Activated T-cell treated with anti-CD3 and anti-CD28 coated beads for 48 hours (primary cell): ENCODE measurements around the gene TMEM52B.

ENCODE experiments used
- DNase-seq: peaks from one replicate; pipeline ENCODE4 v3.0.0-alpha.2; 2020; ENCODE audit warnings: low read depth

The TMEM52B gene

DNA sequence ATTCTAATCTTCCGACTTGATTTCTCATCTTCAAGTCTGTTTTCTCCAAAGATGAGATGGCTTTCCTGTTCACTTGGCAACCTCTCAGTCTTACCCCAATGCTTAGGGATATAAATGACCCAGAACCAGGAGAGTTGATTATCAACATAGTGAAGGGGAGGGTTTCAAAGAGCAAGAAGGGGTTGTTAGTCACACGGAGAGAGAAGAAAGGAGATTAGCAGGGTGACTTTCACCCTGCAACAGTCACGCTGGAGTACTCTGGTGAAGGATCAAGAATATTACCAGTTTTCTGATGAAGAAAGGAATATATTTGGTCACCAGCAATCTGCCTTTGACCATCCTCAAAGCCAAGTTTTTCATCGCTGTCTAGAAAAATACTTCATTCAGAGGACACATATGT lies at the start of gene TMEM52B:
TSS of gene TMEM52B (plus strand) at position 212 of the 400 bp plus-strand sequence. CDS start 543 bp downstream, outside the sequence.
- no peak for DNase-seq

DNA sequence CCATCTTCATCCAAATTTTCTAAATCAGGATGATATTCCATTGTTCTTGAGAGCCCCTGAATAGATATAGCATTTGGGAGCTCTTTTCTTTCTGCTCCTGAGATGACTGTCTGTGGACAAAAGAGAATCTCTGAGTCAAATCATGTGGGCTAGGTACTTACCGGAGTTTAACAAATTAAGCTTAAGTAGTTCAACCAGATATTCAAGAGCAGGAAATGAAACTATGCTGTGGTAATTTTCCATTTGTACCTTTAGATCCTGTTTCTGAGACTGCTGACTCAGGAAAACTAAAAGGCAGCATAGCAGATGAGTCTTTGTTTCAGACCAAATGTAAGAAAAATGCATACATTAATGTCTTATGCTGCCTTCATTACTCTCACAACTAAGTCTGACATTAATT lies 48.8 kb upstream of the TMEM52B start, which contains the start of gene CLEC7A:
TSS of gene CLEC7A (minus strand) at position 158 of the 400 bp plus-strand sequence. CDS start at position 41, 117 bp downstream.
- DNase-seq, result no peak

DNA sequence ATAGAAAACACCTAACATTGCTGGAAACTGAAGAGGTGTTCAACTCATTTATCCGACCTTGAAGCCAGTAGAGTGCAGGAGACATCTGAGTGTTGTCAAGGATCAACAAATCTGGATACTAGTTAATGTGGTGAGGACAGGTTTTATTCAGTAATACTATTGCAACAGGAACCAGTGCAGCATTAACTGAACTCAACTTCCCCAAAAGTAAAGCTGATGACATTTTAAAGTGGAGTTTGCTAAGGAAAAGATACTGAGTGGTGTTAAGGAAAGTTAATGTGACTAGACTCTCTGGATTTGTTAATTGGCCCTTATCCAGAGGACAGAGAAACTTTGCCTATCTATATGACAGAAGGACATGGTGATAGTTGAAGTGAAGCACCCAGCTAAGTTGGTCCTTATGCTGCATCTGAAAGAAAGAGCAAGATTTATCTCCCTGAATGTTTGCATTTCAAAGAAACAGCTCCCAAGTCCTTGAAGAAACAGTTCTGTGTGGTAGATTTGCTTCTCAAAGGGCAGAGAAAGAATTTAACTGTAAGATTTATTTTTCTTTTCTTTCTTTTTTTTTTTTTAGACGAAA lies 47.6 kb upstream of the TMEM52B start:
- DNase-seq, result no peak

DNA sequence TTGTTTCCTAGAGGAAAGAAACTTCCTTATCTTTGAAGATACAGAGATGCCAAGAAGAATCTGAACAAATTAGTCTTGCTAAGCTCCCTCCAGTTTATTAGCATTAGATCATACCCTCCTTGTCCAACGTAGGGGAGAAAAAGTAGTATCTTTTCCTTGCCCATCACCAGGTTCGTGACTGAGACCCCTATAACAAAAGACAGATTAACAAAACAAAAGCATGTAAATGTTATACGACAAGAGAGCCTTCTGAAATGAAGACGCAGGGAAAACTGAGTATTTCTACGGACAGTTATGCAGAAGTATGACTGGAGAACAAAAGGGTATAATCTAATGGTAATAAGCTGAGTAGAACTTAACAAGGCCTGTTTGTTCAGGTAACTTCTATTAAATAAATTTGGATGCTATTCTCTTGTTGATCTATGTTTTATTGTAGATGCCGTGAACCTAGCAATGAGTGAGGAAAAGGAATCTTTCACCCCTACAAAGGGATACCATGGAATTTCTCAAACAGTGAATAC lies 45.9 kb upstream of the TMEM52B start:
- no peak for DNase-seq

DNA sequence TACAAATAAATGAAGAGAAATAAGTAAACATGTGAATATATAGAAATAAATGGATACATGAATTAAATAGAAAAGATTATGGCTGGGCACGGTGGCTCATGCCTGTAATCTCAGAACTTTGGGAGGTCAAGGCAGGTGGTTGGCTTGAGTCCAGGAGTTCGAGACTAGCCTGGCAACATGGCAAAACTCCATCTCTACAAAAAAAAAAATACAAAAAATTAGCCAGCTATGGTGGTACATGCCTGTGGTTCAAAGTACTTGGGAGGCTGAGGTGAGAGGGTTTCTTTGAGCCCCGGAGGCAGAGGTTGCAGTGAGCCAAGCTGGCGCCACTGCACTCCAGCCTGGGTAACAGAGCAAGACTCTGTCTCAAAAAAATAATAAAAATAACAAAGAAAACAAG lies 43.7 kb upstream of the TMEM52B start:
- DNase-seq, result no peak

DNA sequence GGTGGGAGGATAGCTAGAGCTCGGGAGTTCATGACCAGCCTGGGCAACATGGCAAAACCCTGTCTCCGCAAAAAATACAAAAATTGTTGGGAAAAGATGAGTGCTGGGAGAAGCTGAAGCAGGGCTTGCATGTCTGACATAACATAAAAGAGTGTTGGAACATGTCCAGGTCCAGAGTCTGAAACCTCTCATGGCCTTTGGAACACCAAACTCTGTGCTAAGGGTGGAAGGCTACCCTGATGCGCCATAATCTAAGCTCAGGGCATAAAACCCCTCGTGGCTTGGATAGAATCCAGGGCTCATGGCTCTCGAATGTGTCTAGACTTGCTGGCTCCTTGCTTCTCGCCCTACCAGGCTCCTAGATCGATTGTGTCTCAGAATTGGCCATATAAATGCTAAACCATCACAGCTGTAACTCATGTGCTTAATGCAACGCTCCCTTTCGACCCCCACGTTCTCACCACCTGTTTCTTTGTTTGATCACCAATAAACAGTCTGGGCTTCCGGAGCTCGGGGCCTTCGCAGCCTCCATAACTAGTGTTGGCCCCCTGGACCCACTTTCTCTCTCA lies 42.1 kb upstream of the TMEM52B start:
- DNase-seq, result no peak

DNA sequence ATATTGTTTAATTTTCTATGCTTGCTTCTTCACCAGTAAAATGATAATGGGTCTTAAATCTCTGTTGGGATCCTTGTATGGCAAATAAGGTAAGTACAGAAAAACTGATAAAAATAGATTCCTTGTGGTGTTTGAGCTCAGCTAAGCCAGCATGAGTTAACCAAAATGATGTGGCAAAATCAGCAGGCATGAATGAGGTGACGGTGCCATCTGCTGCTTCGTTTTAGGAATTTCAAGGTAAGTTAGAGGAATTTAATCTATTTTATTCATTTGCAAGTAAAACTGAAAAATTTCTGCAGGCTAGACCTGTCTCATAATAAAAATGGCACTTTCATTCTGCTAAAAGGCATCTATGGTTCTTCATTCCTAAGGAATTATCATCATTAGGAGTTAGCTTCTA lies 38.8 kb upstream of the TMEM52B start:
- DNase-seq, result peak; percentile 27

DNA sequence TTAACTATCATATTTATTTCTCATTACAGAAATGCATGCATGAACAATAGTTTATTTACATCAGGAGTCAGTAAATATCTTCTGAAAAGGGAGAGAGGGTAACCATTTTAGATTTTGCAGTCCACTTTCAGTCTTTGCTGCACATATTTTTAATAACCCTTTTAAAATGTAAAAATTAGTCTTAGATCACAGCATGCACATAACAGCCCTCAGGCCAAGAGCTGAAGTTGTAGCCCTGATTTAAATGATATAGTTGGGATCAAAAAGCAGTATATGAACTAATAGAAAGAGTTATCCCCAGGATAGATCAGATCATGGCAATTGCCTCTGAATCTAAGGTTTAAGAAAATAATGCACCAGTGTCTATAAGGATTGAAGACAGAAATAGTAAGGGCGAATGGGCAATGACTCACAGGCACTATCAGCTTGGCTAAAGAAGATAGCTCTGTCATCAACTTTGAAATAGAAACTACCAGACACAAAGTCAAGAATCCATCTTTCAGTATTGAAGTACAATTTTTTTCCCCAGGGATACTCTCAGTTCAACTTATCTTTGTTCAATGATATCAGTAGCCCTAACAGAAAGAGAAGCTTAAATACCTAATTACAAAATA lies 35.7 kb upstream of the TMEM52B start:
- no peak for DNase-seq

DNA sequence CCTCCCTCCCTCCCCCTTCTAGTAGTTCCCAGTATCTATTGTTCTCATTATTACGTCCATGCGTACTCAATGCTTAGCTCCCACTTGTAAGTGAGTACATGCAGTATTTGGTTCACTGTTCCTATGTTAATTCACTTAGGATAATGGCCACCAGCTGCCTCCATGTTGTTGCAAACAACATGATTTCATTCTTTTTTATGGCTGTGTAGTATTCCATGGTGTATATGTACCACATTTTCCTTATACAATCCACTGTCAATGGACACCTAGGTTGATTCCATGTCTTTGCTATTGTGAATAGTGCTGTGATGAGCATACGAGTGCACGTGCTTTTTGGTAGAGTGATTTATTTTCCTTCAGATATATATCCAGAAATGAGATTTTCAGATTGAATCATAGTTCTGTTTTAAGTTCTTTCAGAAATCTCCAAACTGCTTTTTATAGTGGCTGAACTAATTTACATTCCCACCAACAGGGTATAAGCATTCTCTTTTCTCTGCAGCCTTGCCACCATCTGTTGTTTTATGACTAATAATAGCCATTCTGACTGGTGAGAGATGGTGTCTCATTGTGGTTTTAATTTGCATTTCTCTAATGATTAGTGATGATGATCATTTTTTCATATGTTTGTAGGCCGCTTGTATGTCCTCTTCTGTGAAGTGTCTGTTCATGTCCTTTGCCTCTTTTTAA lies 31.0 kb upstream of the TMEM52B start:
- no peak for DNase-seq

DNA sequence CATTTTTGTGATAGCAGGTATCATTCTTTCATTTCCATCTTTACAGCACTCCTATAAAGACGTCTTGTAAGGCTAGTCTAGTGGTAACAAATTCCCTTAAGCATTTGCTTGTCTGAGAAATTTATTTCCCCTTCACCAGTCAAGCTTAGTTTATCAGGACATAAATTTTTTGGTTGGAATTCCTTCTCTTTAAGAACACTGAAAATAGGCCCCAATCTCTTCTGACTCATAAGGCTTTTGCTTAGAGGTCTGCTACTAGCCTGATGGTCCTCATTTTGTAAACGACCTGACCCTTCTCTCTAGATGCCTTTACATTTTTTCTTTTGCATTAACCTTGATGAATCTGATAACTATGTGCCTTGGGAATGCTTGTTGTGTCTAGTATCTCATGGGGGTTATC lies 27.2 kb upstream of the TMEM52B start:
- no peak for DNase-seq

DNA sequence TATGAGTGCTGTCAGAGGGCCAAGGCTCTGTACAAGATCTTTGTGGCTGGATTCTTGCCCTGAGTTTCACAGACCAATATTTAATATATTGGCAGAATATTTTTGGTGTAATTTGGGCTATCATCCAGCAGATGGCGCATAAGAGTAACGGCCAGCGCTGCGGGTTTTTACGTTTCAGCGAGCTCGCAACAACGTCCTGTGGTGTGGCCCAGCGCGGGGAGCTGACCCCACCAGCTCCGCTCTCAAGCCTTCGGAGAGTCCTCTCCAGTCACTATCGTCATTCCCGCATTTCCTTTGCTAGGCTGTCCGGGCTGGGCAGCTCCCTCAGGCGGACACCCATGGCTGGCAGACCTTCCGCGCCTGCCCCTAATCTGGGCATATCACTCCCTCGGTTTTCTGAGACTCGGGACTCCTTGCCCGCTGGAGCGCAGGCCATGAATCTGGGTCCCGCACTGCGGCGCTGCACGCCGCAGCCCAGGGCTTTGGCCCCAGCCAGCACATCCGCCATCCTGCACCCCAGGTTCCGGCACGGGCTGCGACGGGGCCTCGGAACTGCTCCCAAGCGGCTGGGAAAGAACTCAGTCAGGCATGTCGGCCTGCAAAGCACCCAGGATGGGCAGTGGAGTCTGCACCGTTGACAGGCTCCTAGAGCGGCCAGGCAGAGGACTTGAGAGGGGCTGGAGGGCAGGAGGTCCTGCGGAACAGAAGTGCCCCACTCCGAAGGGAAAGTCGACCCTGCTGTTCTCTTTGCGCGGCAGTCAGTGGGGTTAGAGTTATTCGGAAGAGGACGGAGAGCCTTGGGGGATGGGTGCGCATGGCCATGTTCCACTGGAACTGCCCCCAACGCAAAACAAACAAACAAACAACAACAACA lies 25.3 kb upstream of the TMEM52B start:
- peak; percentile 43 for DNase-seq

DNA sequence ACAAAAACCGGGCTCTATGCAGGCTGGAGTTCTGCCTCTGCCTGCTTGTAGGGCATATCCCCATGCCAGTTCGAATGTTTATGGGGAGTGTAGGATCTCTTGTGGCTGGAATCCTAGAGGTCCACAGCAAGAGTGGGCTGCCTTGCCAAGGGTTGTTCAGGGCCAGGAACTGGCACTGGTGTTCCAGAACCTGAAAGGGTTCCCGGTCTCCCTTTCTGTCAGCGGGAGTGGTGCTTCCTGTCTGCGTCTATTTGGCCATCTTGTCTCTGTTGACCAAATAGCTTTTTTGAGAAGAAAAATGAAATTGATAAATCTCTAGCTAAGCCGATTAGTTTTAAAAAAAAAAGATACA lies 24.7 kb upstream of the TMEM52B start:
- DNase-seq, result no peak

DNA sequence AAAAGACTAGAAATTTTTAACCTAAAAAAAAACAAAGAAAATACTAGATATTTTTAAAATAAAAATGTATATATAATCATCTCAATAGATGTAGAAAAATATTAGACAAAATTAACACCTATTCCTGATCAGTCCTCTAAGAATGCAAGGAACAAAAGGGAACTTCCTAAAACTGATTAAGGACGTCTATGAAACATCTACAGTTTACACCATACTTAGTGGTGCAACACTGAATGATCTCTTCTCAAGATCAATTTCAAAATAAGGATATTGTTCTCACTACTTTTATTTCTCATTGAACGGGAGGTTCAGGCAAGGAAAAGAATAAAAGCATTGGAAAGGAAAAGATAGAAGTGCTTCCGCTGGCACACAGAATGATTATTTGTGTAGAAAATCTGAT lies 22.9 kb upstream of the TMEM52B start:
- DNase-seq, result no peak

DNA sequence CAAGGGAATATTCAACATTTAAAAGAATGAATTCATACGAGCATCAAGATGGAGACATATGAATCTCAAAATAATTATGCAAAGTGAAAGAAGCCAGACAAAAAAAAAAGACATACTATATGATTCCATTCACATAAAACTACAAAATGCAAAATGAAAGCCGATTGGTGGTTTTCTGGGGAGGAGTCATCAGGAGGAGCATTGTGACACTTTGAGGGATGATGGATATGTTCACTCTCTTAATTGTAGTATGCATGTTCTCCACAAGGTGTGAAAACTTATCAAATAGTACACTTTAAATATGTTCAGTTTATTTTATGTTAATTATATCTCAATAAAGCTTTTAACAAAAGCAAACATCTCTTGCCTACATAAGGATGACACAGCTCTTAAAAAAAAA lies 20.4 kb upstream of the TMEM52B start:
- no peak for DNase-seq

DNA sequence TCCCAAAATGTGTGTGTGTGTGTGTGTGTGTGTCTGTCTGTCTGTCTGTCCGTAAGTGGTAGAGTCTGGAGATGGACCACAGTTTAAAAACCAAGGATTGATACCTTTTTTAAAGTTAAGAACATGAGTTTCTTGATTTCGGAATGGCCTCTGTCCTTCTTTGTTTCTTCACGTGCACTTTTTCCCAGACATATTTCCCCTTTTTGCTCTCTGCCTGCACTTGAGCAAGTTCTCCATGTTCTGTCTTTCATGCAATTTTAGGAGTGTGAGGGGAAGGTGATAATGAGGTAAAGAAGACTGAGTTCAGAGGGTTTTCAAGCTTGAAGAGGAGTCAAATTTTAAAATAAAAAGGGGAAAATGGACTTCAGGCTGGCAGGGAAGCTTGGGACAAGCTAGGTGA lies 19.6 kb upstream of the TMEM52B start:
- DNase-seq, result no peak

DNA sequence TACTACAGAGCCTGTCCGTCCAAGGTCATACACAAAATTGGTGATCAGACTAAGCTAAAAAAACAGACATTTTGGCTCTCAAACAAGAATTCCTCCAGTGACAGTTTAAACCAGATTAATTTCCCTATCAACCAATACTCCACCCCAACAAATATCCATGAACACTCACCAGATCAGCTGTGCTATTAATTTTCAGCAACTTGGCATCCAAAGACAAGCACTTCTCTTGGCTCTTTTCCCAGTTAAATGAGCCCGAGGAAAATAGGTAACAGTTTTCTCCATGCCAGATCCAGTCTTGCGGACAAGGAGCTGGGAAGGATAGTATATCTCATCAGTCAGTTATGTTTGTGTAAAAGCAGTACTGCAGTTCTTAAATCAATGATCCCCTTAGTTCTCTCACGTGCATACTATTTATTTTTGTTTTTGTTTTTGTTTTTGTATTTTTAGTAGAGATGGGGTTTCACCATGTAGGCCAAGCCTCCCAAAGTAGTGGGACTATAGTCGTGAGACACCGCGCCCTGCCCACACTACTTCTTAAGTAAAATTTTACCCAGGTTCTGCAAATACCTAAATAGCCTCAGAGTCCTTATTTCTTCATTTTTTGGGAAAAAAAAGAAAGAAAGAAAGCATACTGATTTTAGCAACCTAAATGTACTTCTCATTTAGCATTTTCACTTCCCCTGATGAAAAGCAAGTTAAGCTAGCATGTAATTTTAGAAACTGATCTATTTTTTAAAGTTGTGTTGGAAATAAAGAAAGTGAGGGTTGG lies 18.0 kb upstream of the TMEM52B start:
- no peak for DNase-seq

DNA sequence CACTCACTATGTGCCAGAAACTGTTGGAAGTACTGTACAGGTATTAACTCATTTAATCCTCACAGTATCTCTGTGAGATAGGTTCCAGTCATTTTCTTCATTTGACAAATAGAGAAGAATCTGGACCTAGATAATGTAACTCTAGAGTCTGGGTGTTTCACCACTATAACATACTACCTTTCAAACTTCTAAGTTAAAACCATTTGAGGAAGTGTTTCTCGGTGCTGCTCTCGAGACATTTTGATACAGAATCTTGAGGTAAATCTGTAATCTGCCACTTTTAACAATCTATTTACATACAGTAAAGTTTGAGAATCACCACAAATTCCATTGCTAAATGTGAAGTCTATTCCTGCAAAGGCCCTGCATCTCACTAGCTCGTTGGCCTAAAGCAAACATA lies 15.7 kb upstream of the TMEM52B start:
- no peak for DNase-seq

DNA sequence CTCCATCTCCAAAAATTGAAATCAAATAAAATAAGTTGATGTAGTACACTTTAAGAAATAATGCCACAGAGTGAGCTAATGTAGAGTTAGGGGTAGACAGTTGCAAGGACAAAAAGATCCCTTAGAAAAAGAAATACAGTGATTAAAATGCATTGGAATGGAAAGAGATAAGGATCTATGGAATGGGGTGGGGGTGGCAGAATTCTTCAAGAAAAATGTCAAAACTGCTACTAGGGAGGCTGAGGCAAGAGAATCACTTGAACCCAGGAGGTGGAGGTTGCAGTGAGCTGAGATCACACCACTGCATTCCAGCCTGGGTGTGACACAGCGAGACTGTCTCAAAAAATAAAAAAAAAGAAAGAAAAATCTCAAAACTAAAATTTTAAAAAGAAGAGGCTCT lies 13.4 kb upstream of the TMEM52B start:
- DNase-seq, result no peak

DNA sequence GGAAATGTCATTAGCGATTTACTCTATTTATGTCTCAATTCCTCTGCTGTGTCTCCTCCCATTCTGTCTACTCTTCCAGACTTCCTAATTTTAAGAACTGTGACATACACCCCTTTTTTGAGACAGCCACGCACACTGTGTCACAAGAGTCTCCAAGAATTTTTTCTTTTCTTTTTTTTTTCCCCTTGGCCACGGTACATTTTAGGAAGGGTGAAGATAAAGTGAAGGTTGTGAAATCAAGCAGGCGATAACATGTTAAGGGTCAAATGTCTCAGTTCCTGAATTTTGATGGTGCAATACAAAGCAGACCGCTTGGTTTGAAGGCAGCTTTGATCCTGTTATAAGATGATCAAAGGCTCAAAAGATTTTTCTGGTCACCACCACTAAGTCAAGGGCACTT lies 11.2 kb upstream of the TMEM52B start:
- DNase-seq, result no peak

DNA sequence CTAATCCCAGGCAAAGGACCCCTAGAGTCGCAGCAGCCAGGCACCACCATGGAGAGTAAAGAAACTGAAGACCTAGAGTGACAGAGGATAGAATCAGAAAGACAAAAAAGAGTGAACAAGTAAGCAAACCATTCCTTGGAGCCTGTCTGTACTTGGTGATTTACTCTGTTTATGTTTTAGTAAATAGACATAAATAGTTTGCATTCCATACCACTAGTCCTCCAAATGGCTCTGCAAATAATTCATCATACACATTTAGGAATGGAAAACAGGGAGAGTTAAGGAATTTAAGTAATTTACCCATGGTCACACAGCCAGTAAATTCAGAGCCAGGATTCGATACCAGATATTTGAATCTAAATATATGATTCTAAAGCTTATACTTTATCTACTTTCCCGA lies 9.7 kb upstream of the TMEM52B start:
- DNase-seq, result no peak

DNA sequence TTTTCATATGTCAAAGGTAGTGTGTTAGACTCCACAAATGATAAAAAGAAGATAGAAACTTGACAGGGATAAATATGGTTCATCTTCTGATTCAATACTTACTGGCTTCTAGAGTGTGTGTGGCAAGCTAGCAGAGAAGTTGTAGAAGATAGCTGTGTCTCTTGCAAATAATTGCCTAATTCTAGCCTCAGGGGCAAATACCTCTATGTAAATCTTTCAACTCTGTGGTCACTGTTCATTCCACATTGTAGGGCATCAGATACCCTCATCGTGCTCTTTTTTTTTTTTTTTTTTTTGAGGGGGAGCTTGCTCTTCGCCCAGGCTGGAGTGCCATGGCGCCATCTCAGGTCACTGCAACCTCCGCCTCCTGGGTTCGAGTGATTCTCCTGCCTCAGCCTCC lies 8.6 kb upstream of the TMEM52B start:
- no peak for DNase-seq
